Measurements from ENCODE around the gene OR13F1.
"Not testable (repeated sequence)": the region's sequence is repeated elsewhere in the genome, so short reads cannot be mapped to it uniquely, and the experiment has no call there.

OR13F1 gene, protein sequence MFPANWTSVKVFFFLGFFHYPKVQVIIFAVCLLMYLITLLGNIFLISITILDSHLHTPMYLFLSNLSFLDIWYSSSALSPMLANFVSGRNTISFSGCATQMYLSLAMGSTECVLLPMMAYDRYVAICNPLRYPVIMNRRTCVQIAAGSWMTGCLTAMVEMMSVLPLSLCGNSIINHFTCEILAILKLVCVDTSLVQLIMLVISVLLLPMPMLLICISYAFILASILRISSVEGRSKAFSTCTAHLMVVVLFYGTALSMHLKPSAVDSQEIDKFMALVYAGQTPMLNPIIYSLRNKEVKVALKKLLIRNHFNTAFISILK

DNA sequence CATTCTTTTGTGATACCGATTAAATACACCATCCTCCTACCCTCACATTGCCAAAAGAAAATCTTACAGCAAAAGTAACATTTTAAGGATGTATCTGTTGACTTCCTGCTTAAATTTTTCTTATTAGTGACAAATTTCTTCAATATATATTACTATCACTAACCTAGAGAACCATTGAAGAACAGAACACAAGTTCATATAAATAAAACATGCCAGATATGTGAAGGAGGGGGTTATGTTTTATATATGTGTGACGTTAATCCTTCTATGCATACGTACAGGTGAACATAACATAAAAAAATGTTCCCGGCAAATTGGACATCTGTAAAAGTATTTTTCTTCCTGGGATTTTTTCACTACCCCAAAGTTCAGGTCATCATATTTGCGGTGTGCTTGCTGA, at the start of gene OR13F1:
OR13F1 (plus strand) TSS at position 301 of the 400 bp plus-strand sequence; CDS start at position 301, 0 bp downstream.
- no peak for DNase-seq

DNA sequence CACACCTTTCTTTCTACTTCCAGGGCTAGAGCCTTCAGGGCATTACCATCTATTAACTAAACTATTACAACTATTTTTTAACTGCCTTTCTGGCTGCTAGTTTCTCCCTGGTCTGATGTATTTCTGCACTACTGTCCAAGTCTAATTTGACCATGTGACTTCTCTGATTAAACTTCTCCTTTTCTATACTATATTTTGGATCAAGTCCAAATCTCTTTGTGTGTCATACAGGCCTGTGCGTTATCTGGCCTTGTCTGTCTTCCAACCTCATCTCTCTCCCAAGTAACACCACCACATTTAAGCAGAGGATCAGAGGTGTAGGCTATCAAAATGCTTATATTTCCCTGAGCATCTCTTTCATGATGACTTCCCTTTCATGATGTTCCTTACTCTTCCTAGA, 47.2 kb upstream of the OR13F1 start:
- no peak for DNase-seq

DNA sequence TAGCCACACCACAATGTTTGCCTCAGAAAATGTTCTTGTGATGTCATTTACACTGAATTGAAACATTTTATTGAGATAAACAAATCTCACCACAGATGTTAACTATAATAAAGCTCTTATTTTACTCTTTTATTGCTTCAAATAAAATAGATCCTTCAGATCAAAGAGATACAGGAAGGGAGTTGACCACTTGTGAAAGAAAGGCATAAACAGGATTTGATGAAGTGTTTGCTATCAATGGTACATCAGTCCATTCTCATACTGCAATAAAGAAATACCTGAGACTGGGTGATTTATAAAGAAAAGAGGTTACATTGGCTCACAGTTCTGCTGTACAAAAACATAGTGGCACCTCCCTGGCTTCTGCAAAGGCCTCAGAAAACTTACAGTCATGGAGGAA, 40.2 kb upstream of the OR13F1 start:
- DNase-seq: no peak

DNA sequence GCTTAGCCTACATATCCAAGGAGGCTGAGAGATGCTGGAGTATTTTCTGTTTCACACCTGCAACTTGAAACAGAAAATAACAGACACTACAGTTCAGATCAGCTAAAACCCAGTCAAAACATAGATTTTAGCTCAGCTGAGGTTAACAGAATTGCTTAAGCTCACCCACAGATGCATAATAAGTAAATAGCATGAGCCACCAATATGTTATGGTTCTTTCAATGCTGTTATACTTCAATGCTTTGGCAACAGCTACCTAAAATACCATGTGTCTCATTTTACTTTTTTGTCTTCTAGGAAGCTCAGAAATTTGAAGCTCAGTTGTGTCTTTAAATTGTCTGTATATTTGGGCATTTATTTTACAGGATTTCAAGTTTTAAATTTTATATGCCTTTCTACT, 35.8 kb upstream of the OR13F1 start:
- no peak for DNase-seq

DNA sequence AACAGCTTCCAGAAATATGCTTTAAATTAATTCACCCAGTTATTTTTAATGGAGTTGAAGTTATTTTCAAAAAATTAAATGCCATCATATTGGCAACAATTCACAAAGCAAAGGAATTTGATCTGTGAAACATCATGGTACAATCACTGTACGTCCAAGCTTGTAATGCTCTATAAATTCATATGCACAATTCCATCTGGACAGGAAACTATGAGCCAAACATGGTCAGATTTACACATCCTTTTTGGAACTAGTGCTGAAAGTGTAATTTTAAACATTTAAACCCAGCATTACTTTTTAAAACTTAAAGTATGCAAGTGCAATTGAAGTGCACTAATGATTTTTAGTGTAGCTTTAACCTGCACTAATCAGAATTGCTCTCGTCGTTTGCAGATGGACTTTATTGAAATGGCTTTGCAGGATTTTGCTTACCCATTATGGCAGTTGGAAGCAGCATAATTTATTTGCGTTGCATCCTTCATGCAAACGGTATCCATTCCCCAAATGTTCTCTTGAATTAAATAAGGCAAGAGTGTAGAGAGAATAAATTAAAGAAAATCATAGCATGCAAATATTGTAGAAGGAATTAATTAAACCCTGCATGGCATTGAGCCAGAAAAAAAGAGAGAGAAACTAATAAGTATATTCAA, 21.0 kb upstream of the OR13F1 start:
- DNase-seq: no peak

DNA sequence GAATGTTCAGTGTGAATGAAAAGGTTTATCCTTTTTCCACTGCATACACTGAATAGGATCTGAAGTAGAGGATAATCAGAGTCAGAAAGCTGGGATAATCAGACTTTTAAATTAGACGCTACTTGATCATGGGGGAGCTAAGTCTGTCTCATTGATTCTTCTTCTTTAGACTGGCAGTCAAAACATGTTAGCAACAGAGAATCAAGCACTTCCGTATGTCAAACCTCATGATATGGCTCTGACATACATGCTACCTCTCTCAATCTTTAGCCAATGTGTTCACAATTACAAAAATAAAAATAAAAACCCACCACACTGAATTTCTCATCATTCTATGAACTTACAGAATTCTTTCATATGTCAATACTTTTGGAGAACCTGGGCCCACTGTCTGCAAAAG, 19.0 kb upstream of the OR13F1 start:
- DNase-seq: no peak

DNA sequence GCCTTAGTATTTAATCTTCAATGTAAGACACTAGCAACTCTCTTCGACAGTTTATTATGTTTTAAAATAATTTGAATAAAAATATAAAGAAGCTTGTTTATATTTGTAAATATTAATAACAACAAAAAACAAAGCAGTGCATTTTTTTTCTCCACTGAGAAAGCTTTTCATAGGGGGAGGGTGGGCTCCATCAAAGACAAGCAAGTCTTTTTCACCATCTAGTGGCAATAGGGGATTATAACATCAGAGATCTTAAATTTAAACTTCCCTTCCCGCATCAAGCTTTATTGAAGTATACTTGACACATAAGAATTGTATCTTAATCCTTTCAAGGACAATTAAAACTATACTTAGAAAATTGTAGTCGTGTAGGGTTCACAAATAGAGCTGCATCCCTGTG, 9.3 kb upstream of the OR13F1 start:
- no peak for DNase-seq

DNA sequence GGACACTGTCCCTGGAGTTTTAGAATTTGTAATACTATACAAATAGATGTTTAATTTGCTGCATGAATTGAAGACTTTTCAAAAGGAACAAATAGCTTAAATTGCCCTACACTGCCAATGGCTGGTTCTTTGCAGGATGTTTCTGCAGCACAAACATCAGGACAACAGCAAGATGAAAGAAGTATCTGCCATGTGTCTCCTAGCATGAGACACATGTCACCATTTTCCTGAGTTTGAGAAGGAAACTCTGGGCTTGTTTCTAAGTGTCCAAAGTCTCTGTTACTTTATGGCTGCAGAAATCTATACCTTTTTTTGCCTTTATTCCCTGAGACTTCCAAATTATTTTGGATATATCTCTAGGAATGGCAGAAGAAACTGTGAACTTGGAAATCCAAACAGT, 623 bp upstream of the OR13F1 start:
- DNase-seq: no peak

DNA sequence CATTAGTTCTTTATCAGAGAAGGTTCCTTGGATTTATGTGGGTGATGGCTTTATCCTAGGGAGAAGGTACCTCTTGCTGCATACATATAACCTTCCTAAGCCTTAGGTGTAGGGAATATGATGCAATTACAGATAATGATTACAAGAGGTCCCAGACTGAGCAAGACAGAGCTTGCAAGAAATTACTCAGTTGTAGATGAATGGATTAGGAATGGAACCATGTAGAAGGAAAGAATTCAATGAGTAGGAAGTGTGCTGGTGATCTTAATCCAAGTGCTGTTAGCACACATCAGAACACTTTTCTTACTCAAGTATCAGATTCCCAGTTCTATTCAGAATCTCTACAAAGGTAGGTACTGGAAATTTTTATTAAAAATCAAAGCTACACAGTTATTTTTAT, 2.5 kb downstream of the OR13F1 start:
- no peak for DNase-seq

DNA sequence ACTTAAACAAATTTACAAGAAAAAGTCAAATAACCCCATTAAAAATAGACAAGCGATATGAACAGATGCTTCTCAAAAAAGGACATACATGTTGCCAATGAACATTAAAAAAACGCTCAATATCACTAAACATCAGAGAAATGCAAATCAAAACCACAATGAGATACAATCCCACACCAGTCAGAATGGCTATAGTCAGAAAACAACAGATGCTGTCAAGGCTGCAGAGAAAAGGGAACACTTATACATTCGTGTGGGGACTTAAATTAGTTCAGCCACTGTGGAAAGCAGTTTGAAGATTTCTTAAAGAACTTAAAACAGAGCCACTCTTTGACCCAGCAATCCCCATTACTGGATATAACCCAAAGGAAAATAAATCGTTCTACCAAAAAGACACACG, 10.8 kb downstream of the OR13F1 start:
- DNase-seq: no peak

DNA sequence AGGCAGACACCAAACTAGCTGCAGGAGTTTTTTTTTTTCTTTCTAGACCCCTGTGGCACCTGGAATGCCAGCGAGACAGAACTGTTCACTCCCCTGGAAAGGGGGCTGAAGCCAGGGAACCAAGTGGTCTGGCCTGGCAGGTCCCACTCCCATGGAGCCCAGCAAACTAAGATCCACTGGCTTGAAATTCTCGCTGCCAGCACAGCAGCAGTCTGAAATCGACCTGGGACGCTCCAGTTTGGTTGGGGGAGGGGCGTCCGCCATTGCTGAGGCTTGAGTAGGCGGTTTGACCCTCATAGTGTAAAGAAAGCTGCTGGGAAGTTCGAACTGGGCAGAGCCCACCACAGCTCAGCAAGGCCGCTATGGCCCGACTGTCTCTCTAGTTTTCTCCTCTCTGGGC, 16.2 kb downstream of the OR13F1 start:
- DNase-seq: not testable (repeated sequence)

DNA sequence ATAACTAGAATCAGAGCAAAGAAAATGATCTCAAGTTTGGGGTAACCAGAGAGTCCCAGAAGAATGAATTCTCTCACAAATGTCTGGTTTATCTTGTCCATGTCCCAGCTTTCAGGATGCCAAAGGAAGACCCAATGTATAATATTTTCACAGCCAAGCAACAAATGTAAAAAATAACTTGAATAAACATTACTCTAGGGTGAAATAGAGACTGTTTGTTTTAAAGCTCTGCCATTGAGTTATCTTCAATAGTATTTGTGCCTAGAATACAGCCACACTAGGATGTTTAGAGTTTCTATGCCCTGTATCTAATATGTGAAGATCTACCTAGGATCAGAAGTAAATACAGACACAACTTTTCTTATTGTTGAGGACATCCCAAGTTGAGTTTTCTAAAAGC, 23.0 kb downstream of the OR13F1 start, which contains the start of gene OR13C4:
OR13C4 (minus strand) TSS at position 101 of the 400 bp plus-strand sequence; CDS start at position 101, 0 bp downstream.
- no peak for DNase-seq

DNA sequence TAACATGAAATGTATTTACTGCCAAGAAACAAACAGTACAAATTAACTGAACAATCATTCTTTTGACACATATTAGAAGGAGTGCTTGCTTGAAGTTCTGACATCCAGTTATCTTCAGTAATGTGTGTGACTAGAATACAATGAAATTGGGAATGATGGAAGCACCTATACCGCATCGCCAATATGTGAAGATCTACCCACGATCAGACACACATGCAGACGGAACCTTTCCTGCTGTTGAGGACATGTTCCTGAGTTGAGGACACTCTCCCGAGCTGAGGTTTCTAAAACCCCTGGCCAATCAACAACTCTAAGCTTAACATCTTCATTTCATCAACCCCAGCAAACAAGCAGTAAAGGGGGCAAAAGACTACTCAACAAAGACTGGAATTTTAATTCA, 32.7 kb downstream of the OR13F1 start, which contains the start of gene OR13C3:
OR13C3 (minus strand) TSS at position 101 of the 400 bp plus-strand sequence. CDS start 133 bp downstream, outside the sequence.
- DNase-seq: no peak

DNA sequence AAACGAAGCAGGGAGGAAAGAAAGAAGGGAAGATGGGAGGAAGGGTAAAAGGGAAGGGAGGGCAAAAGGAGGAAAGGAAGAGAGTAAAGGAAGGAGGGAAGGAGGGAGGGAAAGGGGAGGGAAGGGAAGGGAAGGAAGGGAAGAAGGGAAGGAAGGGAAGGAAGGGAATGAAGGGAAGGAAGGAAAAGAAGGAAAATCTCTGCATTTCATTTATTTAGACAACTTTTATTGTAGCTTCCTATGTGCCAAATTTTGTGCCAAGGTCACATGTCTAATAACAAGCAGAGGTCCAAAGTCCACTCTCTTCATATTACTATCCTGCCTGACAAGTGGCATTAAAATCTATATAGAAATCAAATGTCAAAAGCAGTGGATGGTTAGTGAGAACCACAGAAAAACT, 35.2 kb downstream of the OR13F1 start:
- DNase-seq: no peak

DNA sequence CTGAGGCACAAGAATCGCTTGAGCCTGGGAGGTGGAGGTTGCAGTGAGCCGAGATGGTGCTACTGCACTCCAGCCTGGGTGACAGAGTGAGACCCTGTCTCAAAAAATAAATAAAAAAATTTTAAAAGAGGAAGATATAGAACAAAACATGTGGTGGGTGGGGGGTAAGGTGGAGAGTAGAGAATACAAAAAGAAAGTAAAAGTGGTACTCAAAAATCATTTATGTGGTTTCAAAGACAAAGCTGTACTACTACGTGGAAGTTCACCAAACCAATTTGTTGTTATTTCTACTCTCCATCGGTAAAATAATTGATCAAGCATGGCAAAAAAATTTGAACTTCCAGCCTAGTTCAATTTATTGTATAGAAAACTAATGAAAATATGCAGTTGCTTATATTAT, 40.6 kb downstream of the OR13F1 start:
- DNase-seq: no peak

DNA sequence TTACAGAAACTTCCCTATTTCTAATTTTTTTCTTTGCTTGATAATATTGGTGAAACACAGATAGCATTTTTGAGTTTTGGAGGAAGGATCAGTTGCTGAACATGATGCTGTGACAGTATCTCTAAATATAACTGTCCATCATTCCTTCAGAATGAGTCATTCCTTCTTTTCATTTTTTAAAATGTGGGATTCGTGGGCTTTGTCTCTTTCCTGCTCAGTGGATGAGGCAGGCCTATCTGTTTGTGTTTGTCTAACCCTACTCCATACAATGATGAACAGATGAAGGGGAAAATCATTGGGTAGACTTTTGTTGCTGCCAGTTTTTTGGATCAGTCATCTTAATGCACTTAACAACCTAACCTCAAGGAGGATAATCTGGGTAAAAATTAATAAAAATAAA, 49.2 kb downstream of the OR13F1 start:
- no peak for DNase-seq
